ENCODE results near the gene PPIF.

PPIF gene

GRCh38 chr10:79385392-79385795 lies 38.1 kb downstream of the PPIF start:
- no peak for DNase-seq (ENCODE audit: low read depth in 2 of 2, low spot score in 1 of 2)

DNA sequence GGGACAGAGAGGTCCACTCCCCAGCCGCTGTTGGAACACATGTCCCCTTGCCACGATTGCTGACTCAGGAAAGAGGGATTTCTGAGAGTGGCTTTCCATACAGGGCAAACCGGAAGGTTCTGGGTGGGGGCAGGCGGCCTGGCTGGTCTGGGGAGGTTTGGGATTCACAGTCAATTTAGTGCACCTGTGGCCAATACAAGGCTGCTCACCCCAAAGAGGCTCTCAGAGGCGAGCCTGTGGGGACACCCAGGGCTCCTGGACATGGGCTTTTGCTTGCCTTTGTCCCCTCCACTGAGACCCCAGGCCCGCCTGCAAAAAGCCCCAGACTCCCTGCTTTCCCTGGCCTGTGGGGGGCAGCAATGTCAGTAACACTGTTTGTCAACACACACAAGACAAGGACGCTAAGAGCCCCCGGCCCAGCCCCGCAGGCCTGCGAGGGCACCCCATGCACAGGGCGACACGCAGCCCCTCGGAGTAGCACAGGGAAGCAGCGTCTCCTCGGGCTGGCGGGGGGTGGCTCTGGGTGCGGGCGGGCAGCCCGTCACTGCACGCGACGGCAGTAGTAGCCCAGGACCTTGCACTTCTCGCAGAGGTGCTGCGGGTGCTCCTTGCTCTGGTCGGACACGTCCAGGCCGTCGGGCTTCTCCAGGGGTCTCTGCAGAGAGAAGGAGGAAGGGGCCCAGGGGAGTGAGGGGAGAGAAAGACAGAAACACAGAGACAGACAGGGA lies 38.7 kb downstream of the PPIF start:
- no peak for DNase-seq (ENCODE audit: low read depth in 2 of 2, low spot score in 1 of 2)

DNA sequence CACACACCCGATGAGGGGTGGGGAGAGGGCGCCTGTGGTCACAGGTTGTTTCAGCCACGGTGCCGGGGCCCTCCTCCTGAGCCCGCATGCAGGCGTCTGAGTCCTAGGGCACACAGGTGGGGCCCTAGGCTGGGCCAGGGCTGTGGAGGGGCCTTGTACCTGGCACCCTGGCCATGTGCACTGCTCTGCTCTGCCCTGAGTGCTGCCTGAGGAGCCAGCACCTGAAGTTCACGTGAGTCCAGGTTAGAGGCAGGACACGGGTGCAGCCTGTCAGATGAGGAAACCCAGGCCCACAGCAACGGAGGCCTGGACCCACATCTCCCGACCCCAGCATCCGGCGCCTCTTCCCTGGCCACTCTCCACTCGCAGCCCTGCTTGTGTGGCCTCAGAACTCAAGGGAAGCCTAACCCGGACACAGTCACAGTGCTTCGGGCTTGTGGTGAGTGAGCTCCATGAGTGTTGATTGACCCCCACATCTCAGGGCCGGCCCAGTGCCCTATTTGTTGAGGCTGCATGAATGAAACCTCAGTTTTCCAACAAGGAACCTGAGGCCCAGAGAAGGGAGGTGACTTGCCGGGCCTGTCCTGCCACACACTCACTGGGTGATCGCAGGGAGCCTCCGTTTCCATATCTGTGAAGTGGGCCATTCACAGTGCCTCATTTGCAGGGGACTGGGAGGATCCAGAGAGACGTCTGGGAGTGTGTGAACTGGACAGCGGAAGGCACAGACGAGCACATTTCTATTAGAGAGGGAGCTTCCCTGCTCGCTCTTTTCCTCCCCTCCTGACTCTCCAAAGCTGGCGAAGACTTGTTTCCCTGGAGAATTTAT lies 39.6 kb downstream of the PPIF start:
- no peak for DNase-seq (ENCODE audit: low read depth in 2 of 2, low spot score in 1 of 2)

GRCh38 chr10:79387466-79387973 lies 40.3 kb downstream of the PPIF start:
- no peak for DNase-seq (ENCODE audit: low read depth in 2 of 2, low spot score in 1 of 2)

GRCh38 chr10:79387974-79388850 lies 40.9 kb downstream of the PPIF start:
- DNase-seq (ENCODE audit: low read depth in 2 of 2, low spot score in 1 of 2): no peak

DNA sequence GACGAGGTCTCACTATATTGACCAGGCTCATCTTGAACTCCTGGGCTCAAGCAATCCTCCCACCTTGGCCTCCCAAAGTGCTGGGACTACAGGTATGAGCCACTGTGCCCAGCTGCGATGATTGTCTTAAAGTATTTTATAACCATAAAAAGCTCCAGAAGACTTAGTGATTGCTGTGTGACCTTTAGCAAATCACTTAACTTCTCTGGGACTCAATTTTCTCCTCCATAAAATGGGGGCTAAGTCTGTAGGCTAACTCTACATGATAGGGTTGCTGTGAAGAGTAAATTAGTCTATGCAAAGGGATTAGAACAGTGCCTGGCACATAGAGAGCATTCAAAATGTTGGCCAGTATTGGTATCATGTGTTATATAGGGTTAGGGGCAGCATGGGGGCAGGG lies 42.8 kb downstream of the PPIF start:
- DNase-seq (ENCODE audit: low read depth in 2 of 2, low spot score in 1 of 2): no peak

DNA sequence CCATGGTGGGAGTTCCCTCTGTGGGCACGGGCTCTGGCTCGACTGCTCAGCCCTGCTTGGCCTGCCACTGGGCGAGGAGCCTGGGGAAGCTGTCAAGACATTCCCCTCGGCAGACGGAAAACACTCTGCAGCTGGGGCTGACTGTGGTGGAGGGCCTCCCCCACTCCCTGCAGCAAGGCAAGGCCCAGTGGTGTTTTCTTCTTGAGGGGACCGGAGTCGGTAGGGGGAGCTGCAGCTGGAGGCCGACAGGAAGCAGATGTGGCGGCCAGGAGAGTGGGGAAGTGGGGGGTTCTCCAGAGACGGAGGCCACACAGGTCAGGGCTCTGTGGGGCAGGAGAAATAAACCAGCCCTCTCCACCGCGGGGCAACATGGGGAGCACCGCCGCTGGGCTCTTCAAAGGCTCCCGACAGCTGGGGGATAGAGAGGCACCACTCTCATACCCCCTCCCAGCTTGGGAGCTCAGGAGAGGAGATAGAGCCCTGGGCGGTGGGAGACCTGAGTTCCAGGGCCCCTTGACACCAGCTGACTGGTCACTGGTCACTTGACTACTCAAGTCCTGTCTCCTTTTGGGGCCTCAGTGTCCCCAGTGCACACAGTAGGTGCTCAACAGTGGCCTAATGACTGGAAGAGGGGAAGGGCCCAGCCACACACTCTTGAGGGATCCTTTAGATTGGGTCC lies 43.4 kb downstream of the PPIF start:
- DNase-seq (ENCODE audit: low read depth in 2 of 2, low spot score in 1 of 2): no peak

- no peak for DNase-seq (ENCODE audit: low read depth in 2 of 2, low spot score in 1 of 2)
These were observed 44.2 kb downstream of the PPIF start for GRCh38 chr10:79391231-79392019.

DNA sequence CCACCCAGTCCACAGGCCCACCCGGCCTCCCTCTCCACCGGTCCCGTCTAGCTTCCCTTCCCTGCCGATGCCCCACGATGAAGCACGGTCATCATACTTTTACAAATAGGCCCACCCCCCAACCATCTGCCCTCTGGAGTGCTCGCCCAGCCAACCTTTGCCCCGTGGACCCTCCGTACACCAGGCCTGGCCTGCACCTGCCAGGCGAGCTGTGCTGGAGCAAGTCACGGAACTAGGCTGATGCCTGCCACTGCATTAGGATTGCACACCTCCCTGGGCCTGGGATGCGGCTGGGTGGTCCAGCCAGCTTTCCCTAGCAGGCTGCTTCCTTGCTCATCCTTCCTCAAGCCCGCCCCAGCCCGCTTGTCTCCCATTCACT lies 44.7 kb downstream of the PPIF start:
- DNase-seq (ENCODE audit: low read depth in 2 of 2, low spot score in 1 of 2): no peak

DNA sequence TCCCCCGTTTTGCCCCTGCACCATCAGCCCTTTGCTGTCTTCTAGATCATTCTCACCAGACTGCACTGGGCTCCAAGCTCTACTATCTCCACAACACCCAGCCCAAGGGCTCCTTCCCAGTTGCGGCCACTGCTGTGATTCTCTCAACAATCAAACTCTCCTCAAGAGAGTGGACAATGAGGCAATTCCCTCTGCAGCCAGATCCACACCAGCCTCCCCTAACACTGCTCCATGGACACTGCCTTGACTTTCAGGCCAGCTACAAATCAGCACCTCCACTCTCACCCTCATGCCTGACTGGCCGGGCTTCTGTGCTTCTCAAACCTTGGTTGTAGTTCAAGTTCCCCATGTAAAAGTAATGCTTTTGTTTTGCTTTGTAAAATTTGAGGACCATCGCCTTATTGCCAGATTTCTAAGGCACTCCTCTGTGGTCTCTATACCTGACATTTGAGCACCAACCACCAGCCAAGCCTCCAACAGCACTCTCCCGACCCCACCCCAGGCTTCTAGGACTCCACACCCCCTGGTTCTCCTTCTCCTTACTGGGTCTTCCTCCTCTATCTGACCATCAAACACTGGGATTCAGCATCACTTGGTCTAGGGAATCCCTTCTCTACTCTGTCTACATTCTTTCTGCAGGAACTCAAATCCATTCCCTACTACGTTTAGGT lies 45.4 kb downstream of the PPIF start:
- no peak for DNase-seq (ENCODE audit: low read depth in 2 of 2, low spot score in 1 of 2)

DNA sequence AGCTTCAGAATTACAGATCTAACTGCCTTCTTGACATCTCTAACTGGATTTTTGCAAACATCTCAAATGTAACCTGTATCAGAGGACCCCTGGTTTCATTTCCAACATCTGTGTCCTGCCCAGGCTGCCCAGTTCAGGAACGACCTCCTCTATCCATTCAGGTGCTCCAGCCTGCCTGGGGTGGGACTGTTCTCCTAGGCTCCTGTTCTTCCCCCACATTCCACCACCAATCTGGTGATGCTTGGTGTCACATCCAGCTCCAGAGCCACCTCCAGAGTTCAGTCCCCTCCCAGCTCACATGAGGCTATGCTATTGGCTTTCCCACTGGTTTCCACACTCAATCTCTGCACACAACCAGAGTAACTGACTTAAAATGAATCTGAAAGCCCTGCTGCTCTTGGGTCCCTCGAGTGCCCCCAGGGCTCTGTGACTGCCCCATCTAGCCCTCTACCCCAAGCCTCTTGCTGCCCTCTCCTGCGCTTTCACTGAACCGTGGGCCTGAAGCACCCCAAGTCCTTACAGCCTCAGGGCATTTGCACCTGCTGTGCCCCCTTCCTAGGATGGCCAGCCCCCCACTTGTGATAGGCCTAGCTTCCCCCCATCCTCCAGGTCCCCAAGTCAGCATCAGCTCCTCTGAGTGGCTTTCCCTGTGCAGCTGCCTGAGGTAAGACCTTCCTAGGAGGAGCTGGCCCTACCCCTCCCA lies 46.1 kb downstream of the PPIF start:
- DNase-seq (ENCODE audit: low read depth in 2 of 2, low spot score in 1 of 2): no peak

DNA sequence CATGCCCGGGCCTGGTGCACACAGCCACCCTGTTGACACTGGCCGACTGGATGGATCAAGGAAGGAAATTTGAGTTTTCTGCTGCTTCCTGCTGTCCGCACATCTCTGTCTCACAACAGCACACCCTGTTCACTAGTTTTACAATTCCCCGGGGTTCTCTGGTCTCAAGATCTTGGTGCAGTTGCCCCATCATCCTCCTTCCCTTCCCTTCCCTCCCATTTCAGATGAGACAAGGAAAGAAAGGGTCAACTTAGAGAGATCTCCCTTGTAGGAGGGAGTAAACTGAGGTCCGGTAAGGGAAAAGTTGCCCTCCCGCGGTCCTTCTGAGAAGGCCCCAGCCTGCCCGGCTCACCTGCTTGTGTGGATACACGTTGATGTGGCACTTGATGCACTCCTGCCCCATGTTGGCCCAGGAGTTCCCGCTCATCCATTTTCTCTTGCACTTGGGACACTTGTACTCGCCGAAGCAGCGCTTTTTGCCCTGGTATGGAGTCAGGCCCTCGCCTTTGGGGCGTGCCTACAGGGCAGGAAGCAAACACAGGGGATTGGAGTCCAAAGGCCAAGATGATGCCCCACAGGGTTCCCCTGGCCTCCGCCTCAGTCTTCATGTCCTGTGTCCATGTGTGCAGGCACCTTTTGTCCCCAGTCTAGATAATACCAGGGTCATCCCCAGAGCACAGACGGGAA lies 46.8 kb downstream of the PPIF start:
- DNase-seq (ENCODE audit: low read depth in 2 of 2, low spot score in 1 of 2): no peak

DNA sequence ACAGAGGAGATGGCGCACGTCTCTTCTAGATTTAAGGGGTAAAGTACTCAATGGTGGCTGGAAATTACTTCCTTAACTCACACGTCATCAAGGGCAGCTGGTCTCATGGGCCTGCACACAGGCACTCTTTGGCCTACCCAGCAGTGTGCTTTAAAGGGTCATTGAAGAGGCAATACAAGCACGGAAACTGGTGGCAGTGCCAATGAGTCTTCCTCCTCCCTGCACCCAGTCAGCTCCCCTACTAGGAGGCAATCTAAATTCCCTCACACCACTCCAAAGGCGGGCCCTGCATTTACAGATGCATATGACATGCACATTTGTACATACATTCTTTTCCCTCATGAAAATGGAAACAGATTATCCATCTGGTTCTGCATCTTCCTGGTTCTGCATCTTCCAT lies 47.4 kb downstream of the PPIF start:
- no peak for DNase-seq (ENCODE audit: low read depth in 2 of 2, low spot score in 1 of 2)

DNA sequence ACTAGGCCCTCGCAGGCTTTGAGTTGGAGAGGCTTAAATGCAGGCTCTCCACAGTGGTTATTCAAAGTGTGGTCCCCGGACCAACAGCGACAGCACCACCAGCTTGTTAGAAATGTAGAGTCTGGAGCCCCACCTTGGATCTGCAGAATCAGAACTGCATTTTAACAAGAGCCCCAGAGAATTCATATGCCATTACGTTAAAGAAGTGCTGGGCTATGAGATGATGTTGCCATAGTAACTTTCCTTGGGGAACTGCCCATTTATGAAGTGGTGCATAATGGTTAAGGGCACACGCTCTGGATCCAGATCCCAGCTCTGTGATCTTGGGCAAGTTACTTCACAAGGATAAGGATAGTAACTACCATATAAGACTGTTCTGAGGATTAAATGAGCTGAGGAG lies 49.3 kb downstream of the PPIF start:
- no peak for DNase-seq (ENCODE audit: low read depth in 2 of 2, low spot score in 1 of 2)

DNA sequence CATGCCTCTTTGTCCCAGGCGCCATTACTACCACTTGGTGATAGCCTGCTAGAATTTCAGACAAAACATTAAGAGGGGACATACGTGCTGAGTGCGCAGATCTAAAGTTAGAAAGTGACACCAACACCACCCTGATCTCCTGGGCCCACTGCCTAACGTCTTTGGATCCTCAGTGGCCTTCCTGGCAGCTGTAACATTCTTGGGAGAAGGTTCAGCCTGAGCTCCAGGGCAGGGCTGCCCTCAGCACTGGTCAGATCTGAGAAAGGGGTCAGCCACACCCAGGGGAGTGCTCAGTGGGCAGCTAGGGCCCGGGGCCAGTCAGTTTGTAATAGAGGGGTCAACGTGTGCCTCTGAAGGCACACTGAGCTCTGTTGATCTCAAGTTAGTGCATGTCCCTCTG lies 49.8 kb downstream of the PPIF start:
- DNase-seq (ENCODE audit: low read depth in 2 of 2, low spot score in 1 of 2): no peak

GRCh38 chr10:79397575-79398303 lies 50.5 kb downstream of the PPIF start:
- DNase-seq (ENCODE audit: low read depth in 2 of 2, low spot score in 1 of 2): no peak

GRCh38 chr10:79398642-79399041 lies 51.4 kb downstream of the PPIF start:
- DNase-seq (ENCODE audit: low read depth in 2 of 2, low spot score in 1 of 2): no peak

Measured in stimulated activated CD8-positive, alpha-beta memory T cell treated with anti-CD3 and anti-CD28 coated beads, Interleukin-4, amount 100 ng/mL, for 1 hour (primary cell).